NCI-H2227 (cell line): ENCODE data around the gene HMG20B.
"Not testable (repeated sequence)": the region's sequence is repeated elsewhere in the genome, so short reads cannot be mapped to it uniquely, and the experiment has no call there.

Source experiments
- DNase-seq: peaks from one replicate; lab custom pipeline; 2025; ENCODE audit not compliant: unreplicated experiment; lab: John Stamatoyannopoulos, UW

The HMG20B gene

GRCh38 chr19:3580156-3580934 lies 7.6 kb downstream of the HMG20B start:
- DNase-seq: no peak

- not testable (repeated sequence) for DNase-seq
These were observed 9.0 kb downstream of the HMG20B start for GRCh38 chr19:3581792-3582191.

- DNase-seq: not testable (repeated sequence)
These were observed 11.5 kb downstream of the HMG20B start for GRCh38 chr19:3584036-3584802.

GRCh38 chr19:3585301-3586126 lies 12.8 kb downstream of the HMG20B start, which contains the start of gene GIPC3:
Gene GIPC3, plus strand, starts transcription at chr19:3585478. Its CDS starts 120 bp downstream, at chr19:3585598.
- DNase-seq: no peak

- peak; percentile 19 for DNase-seq
These were observed 13.4 kb downstream of the HMG20B start for GRCh38 chr19:3586127-3586626.

GRCh38 chr19:3586707-3587346 lies 14.1 kb downstream of the HMG20B start:
- DNase-seq: no peak

GRCh38 chr19:3589439-3589838 lies 16.7 kb downstream of the HMG20B start:
- no peak for DNase-seq

- no peak for DNase-seq
These were observed 17.2 kb downstream of the HMG20B start for GRCh38 chr19:3589949-3590348.

- DNase-seq: no peak
These were observed 18.4 kb downstream of the HMG20B start for GRCh38 chr19:3590991-3591659.

- DNase-seq: no peak
These were observed 19.3 kb downstream of the HMG20B start for GRCh38 chr19:3591876-3592613.

- no peak for DNase-seq
These were observed 20.4 kb downstream of the HMG20B start for GRCh38 chr19:3593156-3593555.

GRCh38 chr19:3595521-3596061 lies 22.8 kb downstream of the HMG20B start:
- DNase-seq: no peak

GRCh38 chr19:3599776-3600187 lies 27.0 kb downstream of the HMG20B start:
- DNase-seq: no peak

- no peak for DNase-seq
These were observed 28.3 kb downstream of the HMG20B start for GRCh38 chr19:3601021-3601420.

GRCh38 chr19:3603121-3603811 lies 30.5 kb downstream of the HMG20B start:
- DNase-seq: no peak

- DNase-seq: no peak
These were observed 31.7 kb downstream of the HMG20B start for GRCh38 chr19:3604227-3604986.

- no peak for DNase-seq
These were observed 32.2 kb downstream of the HMG20B start for GRCh38 chr19:3604987-3605343.

GRCh38 chr19:3605361-3605760 lies 32.6 kb downstream of the HMG20B start:
- DNase-seq: no peak
